Thyroid gland (tissue), 4 donors: ENCODE data around the gene FAM156A.
"Not testable (repeated sequence)": the region's sequence is repeated elsewhere in the genome, so short reads cannot be mapped to it uniquely, and the experiment has no call there.

Source experiments
- CTCF ChIP-seq, 6 experiments: fragments of 200-600 bp in 3 of 6; fragments of 450-650 bp in 3 of 6; sonication (generic) in 3 of 6; IDR thresholded peaks; one replicate each; pipeline ENCODE4 v1.5.1; 2016 to 2019; ENCODE audit warnings: antibody characterized with exemption in 6 of 6, mild to moderate bottlenecking in 2 of 6, inconsistent platforms in 1 of 6, moderate library complexity in 1 of 6
- POLR2A ChIP-seq, 2 donors: fragments of 450-650 bp; IDR thresholded peaks; one replicate each; pipeline ENCODE4 v1.6.1; 2017; ENCODE audit warnings: antibody characterized with exemption in 2 of 2, mild to moderate bottlenecking in 2 of 2, moderate library complexity in 1 of 2

GRCh38 chrX:52949325-52949724 is 9.0 kb downstream of the FAM156A start:
- not testable (repeated sequence) for TF ChIP-seq CTCF, POLR2A (IDR thresholded peaks at IDR 0.05)
